BE2C (cell line): ENCODE measurements around the gene COL23A1.

Experiments
- DNase-seq: peaks from one replicate; pipeline ENCODE4 v3.0.0-alpha.2; 2020
- H3K27me3 ChIP-seq: fragments of 250-450 bp; sonication (Bioruptor Pico); 2 replicates; pipeline ENCODE4 v1.5.1; 2020; ENCODE audit warnings: mild to moderate bottlenecking
- H3K36me3 ChIP-seq: fragments of 250-450 bp; sonication (Bioruptor Pico); 2 replicates; pipeline ENCODE4 v1.5.1; 2020; ENCODE audit warnings: mild to moderate bottlenecking
- H3K4me1 ChIP-seq: fragments of 250-450 bp; sonication (Bioruptor Pico); 2 replicates; pipeline ENCODE4 v1.5.1; 2020
- H3K4me3 ChIP-seq: 2 replicates; pipeline ENCODE4 v1.5.1; 2011; ENCODE audit warnings: low read depth, low read length
- H3K9me3 ChIP-seq: fragments of 250-450 bp; sonication (Bioruptor Pico); 2 replicates; pipeline ENCODE4 v1.5.1; 2020
- CTCF ChIP-seq: IDR thresholded peaks from 2 replicates; pipeline ENCODE4 v1.5.1; 2012; ENCODE audit warnings: mild to moderate bottlenecking, low read depth, low read length

Gene COL23A1

GRCh38 chr5:178234750-178235587 is 355.2 kb downstream of the COL23A1 start:
- Histone ChIP-seq H3K9me3 (no peaks in the 10 kb centered on the region), H3K27me3 (no peaks in the 10 kb centered on the region), H3K4me3 (no peak overlapping the region), H3K36me3 (peaks cover 9% of the 10 kb centered on the region), H3K4me1 (no peaks in the 10 kb centered on the region)
- DNase-seq = peak; percentile 84
- TF ChIP-seq CTCF = peak; percentile 84

GRCh38 chr5:178234121-178234749 is 356.0 kb downstream of the COL23A1 start:
- Histone ChIP-seq H3K4me3 (no peak overlapping the region), H3K27me3 (no peaks in the 10 kb centered on the region), H3K9me3 (no peaks in the 10 kb centered on the region), H3K36me3 (peaks cover 16% of the 10 kb centered on the region), H3K4me1 (no peaks in the 10 kb centered on the region)
- no peak for TF ChIP-seq CTCF
- DNase-seq = no peak

GRCh38 chr5:178232920-178233429 is 357.2 kb downstream of the COL23A1 start:
- Histone ChIP-seq H3K4me3 (peak overlapping the region; percentile 93), H3K36me3 (peaks cover 25% of the 10 kb centered on the region), H3K4me1 (no peaks in the 10 kb centered on the region), H3K9me3 (no peaks in the 10 kb centered on the region), H3K27me3 (no peaks in the 10 kb centered on the region)
- no peak for TF ChIP-seq CTCF
- DNase-seq = no peak

GRCh38 chr5:178232124-178232919 is 357.9 kb downstream of the COL23A1 start, which contains the start of gene PHYKPL:
Gene PHYKPL, minus strand, starts transcription at chr5:178232802. Its CDS starts 252 bp downstream, at chr5:178232550.
- TF ChIP-seq CTCF = no peak
- Histone ChIP-seq H3K27me3 (no peaks in the 10 kb centered on the region), H3K36me3 (peaks cover 29% of the 10 kb centered on the region), H3K4me3 (peak within 1 kb of the TSS; percentile 93), H3K4me1 (no peaks in the 10 kb centered on the region), H3K9me3 (no peaks in the 10 kb centered on the region)
- DNase-seq = peak; percentile 72

GRCh38 chr5:178231539-178232123 is 358.6 kb downstream of the COL23A1 start:
- no peak for TF ChIP-seq CTCF
- Histone ChIP-seq H3K4me1 (no peaks in the 10 kb centered on the region), H3K4me3 (peak overlapping the region; percentile 93), H3K27me3 (no peaks in the 10 kb centered on the region), H3K36me3 (peaks cover 29% of the 10 kb centered on the region), H3K9me3 (no peaks in the 10 kb centered on the region)
- DNase-seq = no peak
